Measurements from ENCODE around the gene ITGB6.

DNA sequence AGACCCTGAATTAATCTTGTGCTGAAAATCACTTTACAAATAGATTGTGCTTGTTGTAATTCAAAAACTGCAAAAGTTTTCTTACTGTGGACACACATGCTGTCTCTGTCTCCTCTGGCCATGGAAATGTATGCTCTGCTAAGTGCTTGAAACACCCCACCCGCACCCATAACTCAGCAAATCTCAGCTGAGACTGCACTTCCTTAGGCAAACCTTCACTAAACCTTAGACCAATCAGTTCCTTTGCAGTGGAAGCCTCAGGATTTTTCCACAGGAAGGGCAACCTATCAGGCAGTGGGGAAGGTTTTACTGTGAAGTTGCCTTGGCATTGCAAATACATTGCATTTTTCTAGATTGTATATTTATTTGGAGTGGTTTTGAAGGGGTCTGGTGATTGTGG, 75.5 kb downstream of the ITGB6 start:
- TF ChIP-seq, protein P1, sequence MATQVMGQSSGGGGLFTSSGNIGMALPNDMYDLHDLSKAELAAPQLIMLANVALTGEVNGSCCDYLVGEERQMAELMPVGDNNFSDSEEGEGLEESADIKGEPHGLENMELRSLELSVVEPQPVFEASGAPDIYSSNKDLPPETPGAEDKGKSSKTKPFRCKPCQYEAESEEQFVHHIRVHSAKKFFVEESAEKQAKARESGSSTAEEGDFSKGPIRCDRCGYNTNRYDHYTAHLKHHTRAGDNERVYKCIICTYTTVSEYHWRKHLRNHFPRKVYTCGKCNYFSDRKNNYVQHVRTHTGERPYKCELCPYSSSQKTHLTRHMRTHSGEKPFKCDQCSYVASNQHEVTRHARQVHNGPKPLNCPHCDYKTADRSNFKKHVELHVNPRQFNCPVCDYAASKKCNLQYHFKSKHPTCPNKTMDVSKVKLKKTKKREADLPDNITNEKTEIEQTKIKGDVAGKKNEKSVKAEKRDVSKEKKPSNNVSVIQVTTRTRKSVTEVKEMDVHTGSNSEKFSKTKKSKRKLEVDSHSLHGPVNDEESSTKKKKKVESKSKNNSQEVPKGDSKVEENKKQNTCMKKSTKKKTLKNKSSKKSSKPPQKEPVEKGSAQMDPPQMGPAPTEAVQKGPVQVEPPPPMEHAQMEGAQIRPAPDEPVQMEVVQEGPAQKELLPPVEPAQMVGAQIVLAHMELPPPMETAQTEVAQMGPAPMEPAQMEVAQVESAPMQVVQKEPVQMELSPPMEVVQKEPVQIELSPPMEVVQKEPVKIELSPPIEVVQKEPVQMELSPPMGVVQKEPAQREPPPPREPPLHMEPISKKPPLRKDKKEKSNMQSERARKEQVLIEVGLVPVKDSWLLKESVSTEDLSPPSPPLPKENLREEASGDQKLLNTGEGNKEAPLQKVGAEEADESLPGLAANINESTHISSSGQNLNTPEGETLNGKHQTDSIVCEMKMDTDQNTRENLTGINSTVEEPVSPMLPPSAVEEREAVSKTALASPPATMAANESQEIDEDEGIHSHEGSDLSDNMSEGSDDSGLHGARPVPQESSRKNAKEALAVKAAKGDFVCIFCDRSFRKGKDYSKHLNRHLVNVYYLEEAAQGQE (IDR thresholded peaks at IDR 0.05; ENCODE audit: low read depth, low read length): no peak
- TF ChIP-seq MYC (IDR thresholded peaks at IDR 0.05; ENCODE audit: insufficient read depth, insufficient read length, insufficient replicate concordance, low read length, severe bottlenecking): no peak
- TF ChIP-seq, protein P2, sequence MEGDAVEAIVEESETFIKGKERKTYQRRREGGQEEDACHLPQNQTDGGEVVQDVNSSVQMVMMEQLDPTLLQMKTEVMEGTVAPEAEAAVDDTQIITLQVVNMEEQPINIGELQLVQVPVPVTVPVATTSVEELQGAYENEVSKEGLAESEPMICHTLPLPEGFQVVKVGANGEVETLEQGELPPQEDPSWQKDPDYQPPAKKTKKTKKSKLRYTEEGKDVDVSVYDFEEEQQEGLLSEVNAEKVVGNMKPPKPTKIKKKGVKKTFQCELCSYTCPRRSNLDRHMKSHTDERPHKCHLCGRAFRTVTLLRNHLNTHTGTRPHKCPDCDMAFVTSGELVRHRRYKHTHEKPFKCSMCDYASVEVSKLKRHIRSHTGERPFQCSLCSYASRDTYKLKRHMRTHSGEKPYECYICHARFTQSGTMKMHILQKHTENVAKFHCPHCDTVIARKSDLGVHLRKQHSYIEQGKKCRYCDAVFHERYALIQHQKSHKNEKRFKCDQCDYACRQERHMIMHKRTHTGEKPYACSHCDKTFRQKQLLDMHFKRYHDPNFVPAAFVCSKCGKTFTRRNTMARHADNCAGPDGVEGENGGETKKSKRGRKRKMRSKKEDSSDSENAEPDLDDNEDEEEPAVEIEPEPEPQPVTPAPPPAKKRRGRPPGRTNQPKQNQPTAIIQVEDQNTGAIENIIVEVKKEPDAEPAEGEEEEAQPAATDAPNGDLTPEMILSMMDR (IDR thresholded peaks at IDR 0.05 in 2 of 3, conservative IDR thresholded peaks at IDR 0.05 in 1 of 3; ENCODE audit: control insufficient read depth in 2 of 3, extremely low read depth in 1 of 3, insufficient read depth in 1 of 3, low read depth in 3 of 3, low read length in 3 of 3): no peak
- no peak for TF ChIP-seq FOXM1 (IDR thresholded peaks at IDR 0.05; ENCODE audit: low read depth, low read length)
- no peak for TF ChIP-seq BHLHE40 (IDR thresholded peaks at IDR 0.05; ENCODE audit: borderline replicate concordance in 1 of 2, low read depth in 2 of 2, low read length in 1 of 2)
- no peak for TF ChIP-seq SUZ12 (IDR thresholded peaks at IDR 0.05; ENCODE audit: unreplicated experiment)
- no peak for TF ChIP-seq LARP7 (IDR thresholded peaks at IDR 0.05)
- no peak for TF ChIP-seq RFX5 (IDR thresholded peaks at IDR 0.05; ENCODE audit: low read depth, low read length)

All from GM12878 (cell line).